Endothelial cell of umbilical vein (primary cell): ENCODE results near the gene ZDHHC3. TPM values are rescaled to one million over a fixed set of nuclear protein-coding genes. Genes with fewer than 3 reads are reported as not detected.

ENCODE experiments used
- BruUV-seq: library from RNA; stranded (reverse); fragments of 400-500 nt; replicated peaks from 2 replicates; lab custom pipeline; 2021; lab: Mats Ljungman, UMichigan
- CTCF ChIA-PET: fragments of 300-600, 350-600 bp; sonication (Branson Sonifier 250); formaldehyde crosslinking; loops from one replicate; lab custom pipeline; 2021; ENCODE audit warnings: antibody characterized with exemption, inconsistent platforms; lab: Charles Lee
- POLR2A ChIA-PET: fragments of 300-600, 350-600 bp; sonication (Branson Sonifier 250); formaldehyde crosslinking; loops from one replicate; lab custom pipeline; 2021; ENCODE audit warnings: antibody characterized with exemption, inconsistent platforms; lab: Charles Lee
- DNase-seq: peaks from one replicate; pipeline ENCODE4 v3.0.0-alpha.2; 2011; ENCODE audit warnings: low read depth, low spot score
- FAIRE-seq: peaks from 2 replicates; lab custom pipeline; 2011; peaks lifted over from hg19 to GRCh38; lab: Jason Lieb, UNC
- H2AFZ ChIP-seq: 2 replicates; pipeline ENCODE4 v1.6.0; 2012; ENCODE audit warnings: low read depth, low read length, control low read depth, inconsistent platforms
- H3K27ac ChIP-seq: 2 replicates; pipeline ENCODE4 v1.5.1; 2011; ENCODE audit warnings: low read depth, mild to moderate bottlenecking, control low read depth, low read length, moderate library complexity; ENCODE audit not compliant: insufficient read depth
- H3K27me3 ChIP-seq, 2 experiments: 2 replicates each; pipeline versions ENCODE4 v1.6.0 to v1.6.1; 2011; ENCODE audit warnings: low read length in 2 of 2, mixed read lengths in 1 of 2; ENCODE audit not compliant: control insufficient read depth in 2 of 2, insufficient read depth in 2 of 2
- H3K36me3 ChIP-seq, 2 experiments: 2 replicates in 1 of 2; 3 replicates in 1 of 2; pipeline ENCODE4 v1.5.1; 2011; ENCODE audit warnings: low read length in 2 of 2, mild to moderate bottlenecking in 1 of 2, moderate library complexity in 1 of 2; ENCODE audit not compliant: control insufficient read depth in 2 of 2, insufficient read depth in 2 of 2; ENCODE audit errors: extremely low read depth in 1 of 2
- H3K4me1 ChIP-seq: 3 replicates; pipeline ENCODE4 v1.5.1; 2011; ENCODE audit warnings: mild to moderate bottlenecking, low read length; ENCODE audit not compliant: control insufficient read depth, insufficient read depth; ENCODE audit errors: extremely low read depth
- H3K4me2 ChIP-seq: 2 replicates; pipeline ENCODE4 v1.6.1; 2011; ENCODE audit warnings: low read length, control low read depth, mixed read lengths; ENCODE audit not compliant: insufficient read depth
- H3K4me3 ChIP-seq, 3 experiments: fragments of 200-600 bp in 1 of 3; sonication (generic), shearing (Covaris generic) in 1 of 3; replicated peaks in 1 of 3; 2 replicates each; pipeline ENCODE4 v1.5.1; 2011 to 2016; ENCODE audit warnings: control low read depth in 3 of 3, low read length in 3 of 3, mild to moderate bottlenecking in 2 of 3, inconsistent platforms in 1 of 3, low read depth in 1 of 3, moderate library complexity in 1 of 3; ENCODE audit not compliant: insufficient read depth in 1 of 3
- H3K79me2 ChIP-seq: 2 replicates; pipeline ENCODE4 v1.6.0; 2012; ENCODE audit warnings: low read length, inconsistent platforms; ENCODE audit not compliant: control insufficient read depth, insufficient read depth
- H3K9ac ChIP-seq: replicated peaks from 2 replicates; pipeline ENCODE3; 2011; ENCODE audit warnings: low read length, control low read depth; ENCODE audit not compliant: insufficient read depth; ENCODE audit errors: extremely low read depth
- H3K9me1 ChIP-seq: replicated peaks from 3 replicates; pipeline ENCODE4 v1.6.0; 2011; ENCODE audit warnings: mild to moderate bottlenecking, low read length; ENCODE audit not compliant: control insufficient read depth, insufficient read depth; ENCODE audit errors: extremely low read depth
- H3K9me3 ChIP-seq: replicated peaks from 2 replicates; pipeline ENCODE4 v1.5.1; 2012; ENCODE audit warnings: low read length, inconsistent platforms; ENCODE audit not compliant: control insufficient read depth, insufficient read depth
- H4K20me1 ChIP-seq: replicated peaks from 2 replicates; pipeline ENCODE3; 2011; ENCODE audit warnings: mild to moderate bottlenecking, low read length; ENCODE audit not compliant: control insufficient read depth, insufficient read depth; ENCODE audit errors: extremely low read depth
- CTCF ChIP-seq, 2 donors: IDR thresholded peaks; 1 replicate in 1 of 2; 2 replicates in 1 of 2; pipeline ENCODE4 v1.5.1; 2011; ENCODE audit warnings: low read length in 2 of 2, mild to moderate bottlenecking in 2 of 2, moderate library complexity in 2 of 2, control low read depth in 1 of 2, inconsistent platforms in 1 of 2, low read depth in 1 of 2; ENCODE audit not compliant: insufficient read depth in 1 of 2; ENCODE audit errors: extremely low read depth in 1 of 2
- JUN ChIP-seq: IDR thresholded peaks from 2 replicates; pipeline ENCODE4 v1.6.1; 2011; ENCODE audit warnings: borderline replicate concordance, low read depth; ENCODE audit not compliant: insufficient read length, insufficient read depth
- POLR2AphosphoS5 ChIP-seq: IDR thresholded peaks from 2 replicates; pipeline ENCODE4 v1.6.1; 2012; ENCODE audit warnings: low read depth, mild to moderate bottlenecking, control low read depth, low read length, moderate library complexity; ENCODE audit not compliant: insufficient read depth
- dilution Hi-C: fragments of 300-500 bp; cut with MboI; formaldehyde crosslinking; loops from one replicate; pipeline ENCODE4 v1.15.0; 2019; ENCODE audit warnings: low sequenced_read_pairs; ENCODE audit not compliant: extremely low pct_ligation_motif_present
- intact Hi-C: fragments of 100-400 bp; cut with micrococcal nuclease; formaldehyde crosslinking; loops from one replicate; pipeline ENCODE4 v1.10.0; 2022
- polyA plus RNA-seq, 4 experiments: library from polyadenylated mRNA; depleted of rRNA in 3 of 4; stranded (reverse) in 3 of 4; unstranded in 1 of 4; fragments of >200 nt; gene quantifications; 2 replicates each; pipeline versions ENCODE4 v1.2.1 to v1.2.3, GENCODE V29; 2011 to 2012; ENCODE audit warnings: missing spikeins in 1 of 4
- total RNA-seq: library from RNA; stranded (reverse); gene quantifications from 2 replicates; pipeline ENCODE4 v1.2.3, GENCODE V29; 2021

ZDHHC3 gene
- total and polyA plus RNA-seq, 2 donors (not counting 3 experiments of a cell fraction or from before 2014, with no cell fraction given): 62.4 to 97.1 TPM

DNA sequence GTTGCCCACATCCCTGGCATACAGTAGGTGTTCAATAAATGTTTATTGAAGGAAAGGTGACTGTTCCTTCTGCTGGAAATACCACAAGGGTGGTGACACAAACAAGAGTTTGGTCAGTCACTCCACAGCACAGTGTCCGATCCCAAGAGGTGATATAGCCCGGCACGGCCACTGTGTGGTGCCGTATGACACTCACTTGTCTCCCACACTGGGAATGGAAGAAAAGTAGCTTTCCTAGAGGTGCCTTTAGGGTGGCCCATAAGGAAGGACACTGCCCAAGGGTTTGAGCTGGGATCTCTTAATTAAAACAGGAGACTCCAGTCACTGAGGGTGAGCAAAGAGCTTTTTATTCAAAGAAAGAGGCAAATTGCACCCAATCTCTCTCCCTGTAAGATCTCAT lies 61.0 kb downstream of the ZDHHC3 start:
- H3K27me3 ChIP-seq: peaks cover 0 to under 1% of the 10 kb centered on the region in 2 experiments
- ChIA-PET CTCF (interaction anchor here (0.6 to 4.9 kb wide), 26 partner anchors 8 to 592 kb away, joined by 3 to 58 read pairs (median 4); partner anchors contain the start of genes KIAA1143, KIF15 and ZNF502), POLR2A (no interaction called here)
- BruUV-seq: no TSS peak
- H3K9me3 ChIP-seq: no peaks in the 10 kb centered on the region
- dilution Hi-C loops (no loop called here), intact Hi-C loops (loop anchor here (1.0 to 5.0 kb wide), 7 partner anchors 30 to 592 kb away; partner anchors contain the start of gene TMEM42)
- no peak overlapping the region for H3K27ac ChIP-seq
- no peaks in the 10 kb centered on the region for H3K79me2 ChIP-seq
- TF ChIP-seq CTCF (IDR thresholded peaks at IDR 0.05; ENCODE audit: extremely low read depth in 1 of 2, insufficient read depth in 1 of 2, low read depth in 1 of 2, low read length in 2 of 2) (peak; percentile 26 to 46), JUN (no peak)
- H4K20me1 ChIP-seq: no peaks in the 10 kb centered on the region
- peaks cover 3% of the 10 kb centered on the region for H3K4me1 ChIP-seq
- DNase-seq (peak; percentile 19), FAIRE-seq (no peak)
- no peak overlapping the region for H3K4me3 ChIP-seq
- no peak overlapping the region for H3K9ac ChIP-seq
- no peaks in the 10 kb centered on the region for H3K36me3 ChIP-seq
- H2AFZ ChIP-seq: no peak overlapping the region
- no peaks in the 10 kb centered on the region for H3K9me1 ChIP-seq
- no peak overlapping the region for H3K4me2 ChIP-seq

- no peak overlapping the region for H3K9ac ChIP-seq
- dilution Hi-C loops: no loop called here
- no peak overlapping the region for H3K4me2 ChIP-seq
- H4K20me1 ChIP-seq: no peaks in the 10 kb centered on the region
- DNase-seq (peak; percentile 70), FAIRE-seq (peak; percentile 83)
- no peak overlapping the region for H2AFZ ChIP-seq
- BruUV-seq: no TSS peak
- H3K9me3 ChIP-seq: no peaks in the 10 kb centered on the region
- peaks cover 3% of the 10 kb centered on the region for H3K4me1 ChIP-seq
- H3K4me3 ChIP-seq: no peak overlapping the region
- H3K9me1 ChIP-seq: no peaks in the 10 kb centered on the region
- POLR2A ChIA-PET: interaction anchor here (0.5 kb wide), 1 partner anchor 20 kb away, joined by 3 read pairs; no protein-coding TSS in a partner anchor
- H3K27ac ChIP-seq: no peak overlapping the region
- H3K36me3 ChIP-seq: no peaks in the 10 kb centered on the region
- H3K27me3 ChIP-seq: peaks cover 0 to 8% of the 10 kb centered on the region in 2 experiments
- H3K79me2 ChIP-seq: no peaks in the 10 kb centered on the region
- CTCF ChIA-PET: interaction anchor here (0.5 to 4.9 kb wide), 29 partner anchors 9 to 591 kb away, joined by 3 to 58 read pairs (median 5); partner anchors contain the start of genes ZKSCAN7 and ZNF502
- intact Hi-C loops: loop anchor here (1.0 to 5.0 kb wide), 7 partner anchors 29 to 591 kb away; partner anchors contain the start of gene TMEM42
- TF ChIP-seq CTCF (IDR thresholded peaks at IDR 0.05; ENCODE audit: extremely low read depth in 1 of 2, insufficient read depth in 1 of 2, low read depth in 1 of 2, low read length in 2 of 2) (peak; percentile 91 to 93), POLR2AphosphoS5 (no peak)
Observed at GRCh38 chr3:44913868-44914468, 62.0 kb downstream of the ZDHHC3 start.
